Bronchial epithelial cell (primary cell): ENCODE data around the gene SPACA9. TPM values are rescaled to one million over a fixed set of nuclear protein-coding genes. Genes with fewer than 3 reads are reported as not detected.
A peak's percentile ranks its signal among the peaks of the same experiment; 100 is the strongest.

ENCODE experiments used
- DNase-seq: peaks from one replicate; pipeline ENCODE4 v3.0.0-alpha.2; 2010; ENCODE audit warnings: low read depth
- FAIRE-seq: peaks from 2 replicates; lab custom pipeline; 2011; peaks lifted over from hg19 to GRCh38; lab: Jason Lieb, UNC
- H3K27me3 ChIP-seq: 2 replicates; pipeline ENCODE4 v1.5.1; 2011; ENCODE audit warnings: low read length; ENCODE audit not compliant: control insufficient read depth, insufficient read depth
- H3K36me3 ChIP-seq: 2 replicates; pipeline ENCODE4 v1.5.1; 2011; ENCODE audit warnings: low read length; ENCODE audit not compliant: control insufficient read depth, insufficient read depth
- H3K4me3 ChIP-seq: 2 replicates; pipeline ENCODE4 v1.5.1; 2011; ENCODE audit warnings: mild to moderate bottlenecking, low read depth, low read length, control low read depth
- CTCF ChIP-seq: IDR thresholded peaks from 2 replicates; pipeline ENCODE4 v1.5.1; 2011; ENCODE audit warnings: mild to moderate bottlenecking, moderate library complexity, low read length, control low read depth, inconsistent platforms; ENCODE audit not compliant: insufficient read depth, severe bottlenecking
- total RNA-seq: library from RNA; depleted of rRNA; stranded (reverse); fragments of >200 nt; gene quantifications from 2 replicates; pipeline ENCODE4 v1.2.1, GENCODE V29; 2014

Gene SPACA9
- total RNA-seq, 1 donor from 2014 or later, result 0.79 TPM

GRCh38 chr9:132849185-132849706, 29.5 kb upstream of the SPACA9 start:
- FAIRE-seq (no peak), DNase-seq (no peak)
- Histone ChIP-seq H3K4me3 (no peak overlapping the region), H3K36me3 (no peaks in the 10 kb centered on the region), H3K27me3 (no peaks in the 10 kb centered on the region)
- no peak for TF ChIP-seq CTCF

GRCh38 chr9:132853482-132853881, 25.2 kb upstream of the SPACA9 start:
- Histone ChIP-seq H3K27me3 (no peaks in the 10 kb centered on the region), H3K36me3 (no peaks in the 10 kb centered on the region), H3K4me3 (no peak overlapping the region)
- no peak for TF ChIP-seq CTCF
- DNase-seq (no peak), FAIRE-seq (no peak)

GRCh38 chr9:132854832-132855231, 23.9 kb upstream of the SPACA9 start:
- Histone ChIP-seq H3K36me3 (no peaks in the 10 kb centered on the region), H3K4me3 (no peak overlapping the region), H3K27me3 (no peaks in the 10 kb centered on the region)
- FAIRE-seq, result no peak
- DNase-seq, result peak; percentile 49
- TF ChIP-seq CTCF, result no peak

GRCh38 chr9:132855904-132856303, 22.8 kb upstream of the SPACA9 start:
- DNase-seq (no peak), FAIRE-seq (no peak)
- H3K36me3 ChIP-seq, result no peaks in the 10 kb centered on the region
- TF ChIP-seq CTCF, result no peak
- peaks cover 2% of the 10 kb centered on the region for H3K27me3 ChIP-seq
- no peak overlapping the region for H3K4me3 ChIP-seq

- no peak for TF ChIP-seq CTCF
Measured at GRCh38 chr9:132857031-132857430, 21.7 kb upstream of the SPACA9 start.

More at GRCh38 chr9:132857031-132857430, 21.7 kb upstream of the SPACA9 start:
- no peak overlapping the region for H3K4me3 ChIP-seq
- H3K36me3 ChIP-seq, result no peaks in the 10 kb centered on the region
- H3K27me3 ChIP-seq, result peaks cover 2% of the 10 kb centered on the region
- no peak for FAIRE-seq
- DNase-seq, result no peak
